H9 (cell line): Measurements from ENCODE around the gene LYVE1. TPM values are rescaled to one million over a fixed set of nuclear protein-coding genes. Genes with fewer than 3 reads are reported as not detected.

ENCODE experiments used
- DNase-seq: peaks from one replicate; pipeline ENCODE4 v3.0.0-alpha.2; 2017
- H2AFZ ChIP-seq: one replicate; pipeline ENCODE4 v1.6.1; 2013; ENCODE audit warnings: mild to moderate bottlenecking, low read length, control low read depth, moderate library complexity
- H2AK5ac ChIP-seq: 2 replicates; pipeline ENCODE4 v1.6.1; 2013; ENCODE audit warnings: low read length, control low read depth, mixed read lengths; ENCODE audit not compliant: insufficient read length
- H2BK120ac ChIP-seq: one replicate; pipeline ENCODE4 v1.6.1; 2013; ENCODE audit warnings: low read depth, mild to moderate bottlenecking, low read length, control low read depth, inconsistent platforms; ENCODE audit not compliant: poor library complexity, severe bottlenecking
- H2BK12ac ChIP-seq: 2 replicates; pipeline ENCODE4 v1.6.1; 2013; ENCODE audit warnings: low read length, control low read depth, mixed read lengths, low read depth; ENCODE audit not compliant: insufficient read length
- H2BK15ac ChIP-seq: 2 replicates; pipeline ENCODE4 v1.6.1; 2013; ENCODE audit warnings: low read depth, low read length, control low read depth
- H2BK20ac ChIP-seq: one replicate; pipeline ENCODE4 v1.6.1; 2013; ENCODE audit warnings: low read depth, mild to moderate bottlenecking, low read length, control low read depth, inconsistent platforms; ENCODE audit not compliant: poor library complexity, severe bottlenecking
- H2BK5ac ChIP-seq: 2 replicates; pipeline ENCODE4 v1.6.1; 2013; ENCODE audit warnings: low read length, control low read depth, mixed read lengths; ENCODE audit not compliant: insufficient read length
- H3K14ac ChIP-seq: 2 replicates; pipeline ENCODE4 v1.6.1; 2013; ENCODE audit warnings: low read length, control low read depth; ENCODE audit not compliant: insufficient read depth
- H3K18ac ChIP-seq: 2 replicates; pipeline ENCODE4 v1.6.1; 2013; ENCODE audit warnings: low read depth, mild to moderate bottlenecking, mixed read lengths, low read length, control low read depth; ENCODE audit not compliant: insufficient read length
- H3K23ac ChIP-seq: 2 replicates; pipeline ENCODE4 v1.6.1; 2013; ENCODE audit warnings: low read length, control low read depth, mixed read lengths, low read depth; ENCODE audit not compliant: insufficient read length
- H3K23me2 ChIP-seq: 2 replicates; pipeline ENCODE4 v1.6.1; 2013; ENCODE audit warnings: low read depth, mild to moderate bottlenecking, mixed read lengths, low read length, control low read depth; ENCODE audit not compliant: insufficient read length, poor library complexity, severe bottlenecking
- H3K27ac ChIP-seq: 2 replicates; pipeline ENCODE4 v1.5.1; 2013; ENCODE audit warnings: low read length, control low read depth, mixed read lengths, low read depth; ENCODE audit not compliant: insufficient read length
- H3K27me3 ChIP-seq: 2 replicates; pipeline ENCODE4 v1.6.1; 2013; ENCODE audit warnings: low read length, control low read depth, inconsistent platforms; ENCODE audit not compliant: insufficient read depth
- H3K4ac ChIP-seq: 2 replicates; pipeline ENCODE4 v1.6.1; 2013; ENCODE audit warnings: low read depth, mild to moderate bottlenecking, control low read depth, inconsistent platforms, low read length, moderate library complexity
- H3K4me1 ChIP-seq: 2 replicates; pipeline ENCODE4 v1.6.1; 2013; ENCODE audit warnings: low read length, control low read depth, inconsistent platforms; ENCODE audit not compliant: insufficient read depth
- H3K4me2 ChIP-seq: 2 replicates; pipeline ENCODE4 v1.6.1; 2013; ENCODE audit warnings: low read length, control low read depth, mixed read lengths; ENCODE audit not compliant: insufficient read length, insufficient read depth
- H3K56ac ChIP-seq: 2 replicates; pipeline ENCODE4 v1.6.1; 2013; ENCODE audit warnings: low read depth, mild to moderate bottlenecking, mixed read lengths, low read length, control low read depth; ENCODE audit not compliant: insufficient read length
- H3K79me1 ChIP-seq: 2 replicates; pipeline ENCODE4 v1.6.1; 2013; ENCODE audit warnings: low read depth, mild to moderate bottlenecking, moderate library complexity, low read length, control low read depth, inconsistent platforms; ENCODE audit not compliant: insufficient read depth, poor library complexity, severe bottlenecking
- H3K79me2 ChIP-seq: 2 replicates; pipeline ENCODE4 v1.6.1; 2013; ENCODE audit warnings: low read length, control low read depth, inconsistent platforms; ENCODE audit not compliant: insufficient read depth
- H3K9ac ChIP-seq: 2 replicates; pipeline ENCODE4 v1.6.1; 2013; ENCODE audit warnings: low read length, control low read depth, mixed read lengths; ENCODE audit not compliant: insufficient read length; ENCODE audit errors: extremely low read depth
- H3K9me3 ChIP-seq: one replicate; pipeline ENCODE4 v1.6.1; 2013; ENCODE audit warnings: low read depth, low read length, inconsistent platforms; ENCODE audit not compliant: control insufficient read depth
- H3T11ph ChIP-seq: one replicate; pipeline ENCODE4 v1.6.1; 2013; ENCODE audit warnings: mild to moderate bottlenecking, low read length, control low read depth, inconsistent platforms
- H4K20me1 ChIP-seq: one replicate; pipeline ENCODE4 v1.6.1; 2013; ENCODE audit not compliant: control insufficient read depth, insufficient read length, insufficient read depth
- H4K5ac ChIP-seq: 2 replicates; pipeline ENCODE4 v1.6.1; 2013; ENCODE audit warnings: low read depth, mild to moderate bottlenecking, mixed read lengths, low read length, control low read depth; ENCODE audit not compliant: insufficient read length
- H4K8ac ChIP-seq: replicated peaks from 2 replicates; pipeline ENCODE4 v1.6.1; 2013; ENCODE audit warnings: low read length, control low read depth, mixed read lengths, low read depth; ENCODE audit not compliant: insufficient read length
- H4K91ac ChIP-seq: 2 replicates; pipeline ENCODE4 v1.6.1; 2013; ENCODE audit warnings: low read depth, mild to moderate bottlenecking, moderate library complexity, mixed read lengths, low read length, control low read depth; ENCODE audit not compliant: insufficient read length
- H3K27ac Mint-ChIP-seq, 3 experiments: 2 replicates in 2 of 3; 3 replicates in 1 of 3; pipeline ENCODE4 v1.8.0; 2020 to 2021; ENCODE audit warnings: mixed read lengths in 3 of 3, mild to moderate bottlenecking in 1 of 3, moderate library complexity in 1 of 3
- H3K27me3 Mint-ChIP-seq: 2 replicates; pipeline ENCODE4 v1.8.0; 2021; ENCODE audit warnings: low read depth, mild to moderate bottlenecking, moderate library complexity, mixed read lengths
- H3K36me3 Mint-ChIP-seq, 3 experiments: 2 replicates in 2 of 3; 3 replicates in 1 of 3; pipeline ENCODE4 v1.8.0; 2020 to 2021; ENCODE audit warnings: low read depth in 3 of 3, mixed read lengths in 3 of 3; ENCODE audit not compliant: insufficient read depth in 1 of 3
- H3K4me1 Mint-ChIP-seq, 2 experiments: 2 replicates each; pipeline ENCODE4 v1.8.0; 2020; ENCODE audit warnings: mixed read lengths in 2 of 2
- H3K4me3 Mint-ChIP-seq, 2 experiments: 2 replicates in 1 of 2; 3 replicates in 1 of 2; pipeline ENCODE4 v1.8.0; 2020 to 2021; ENCODE audit warnings: mild to moderate bottlenecking in 2 of 2, mixed read lengths in 2 of 2, moderate library complexity in 1 of 2
- H3K9me3 Mint-ChIP-seq, 2 experiments: 2 replicates in 1 of 2; 3 replicates in 1 of 2; pipeline ENCODE4 v1.8.0; 2020; ENCODE audit warnings: mild to moderate bottlenecking in 2 of 2, mixed read lengths in 2 of 2, moderate library complexity in 1 of 2
- WGBS: extraction: QIAGEN DNeasy Blood & Tissue Kit; methylation state at CpG from one replicate; pipeline ENCODE4 v1.1.7; 2013; ENCODE audit warnings: missing lambda C conversion rate, low lambda C conversion rate, mixed read lengths; ENCODE audit not compliant: insufficient read length; ENCODE audit errors: extremely low coverage; 5-methylcytosine and 5-hydroxymethylcytosine counted together
- total RNA-seq: library from RNA; stranded (reverse); gene quantifications from 2 replicates; pipeline ENCODE4 v1.2.1, GENCODE V29; 2021
- TF ChIP-seq, protein P1 (sequence below): fragments of 200-600 bp; sonication (generic); conservative IDR thresholded peaks from 3 replicates; pipeline ENCODE4 v1.8.0; 2021; ENCODE audit warnings: antibody characterized with exemption, mild to moderate bottlenecking

The LYVE1 gene
- total RNA-seq, 1 experiment from 2014 or later = not detected

DNA sequence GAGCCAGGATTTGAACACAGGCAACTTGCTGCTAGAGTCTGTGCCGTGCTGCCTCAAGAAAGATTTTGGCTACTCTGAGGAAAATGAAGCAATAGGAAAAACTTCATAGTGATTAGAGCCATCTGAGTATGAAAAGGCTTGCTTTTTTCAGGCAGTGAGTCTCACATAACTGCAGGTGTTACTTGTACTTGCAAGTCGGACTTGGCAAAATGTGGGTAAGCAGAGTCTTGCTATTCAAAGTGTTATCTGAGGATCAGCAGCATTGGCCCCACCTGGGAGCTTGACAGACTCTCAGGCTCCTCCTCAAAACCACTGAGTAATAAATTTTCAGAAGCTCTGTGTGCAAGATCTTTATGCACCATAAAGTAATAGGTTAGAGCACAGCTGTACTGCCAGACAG lies 45.5 kb downstream of the LYVE1 start:
- H3K36me3 Mint-ChIP-seq = peaks cover 1 to 19% (median 14%) of the 10 kb centered on the region in 3 experiments; a peak in 4 of 7 replicates
- no peaks in the 10 kb centered on the region for H3K9me3 Mint-ChIP-seq
- Histone ChIP-seq H2AK5ac (no peak overlapping the region), H3K9ac (no peak overlapping the region), H3K79me2 (no peaks in the 10 kb centered on the region), H2BK12ac (no peak overlapping the region), H3K4me1 (no peaks in the 10 kb centered on the region), H3K23me2 (no peaks in the 10 kb centered on the region), H2BK5ac (no peak overlapping the region), H3K27me3 (no peaks in the 10 kb centered on the region), H3K56ac (no peak overlapping the region), H3K4me2 (no peak overlapping the region), H3K14ac (no peak overlapping the region), H4K91ac (no peak overlapping the region), H3K27ac (no peak overlapping the region), H2BK20ac (no peak overlapping the region), H4K5ac (no peak overlapping the region), H2AFZ (no peak overlapping the region), H2BK120ac (no peak overlapping the region), H3K23ac (no peak overlapping the region), H4K20me1 (no peaks in the 10 kb centered on the region), H3T11ph (no peak overlapping the region), H3K9me3 (no peaks in the 10 kb centered on the region), H3K18ac (no peak overlapping the region), H3K4ac (no peak overlapping the region), H4K8ac (no peak overlapping the region), H3K79me1 (no peaks in the 10 kb centered on the region), H2BK15ac (no peak overlapping the region)
- H3K4me3 Mint-ChIP-seq = no peak overlapping the region
- no peak for DNase-seq
- no peaks in the 10 kb centered on the region for H3K4me1 Mint-ChIP-seq
- no CpG with 5 or more reads among the region's 2 CpGs for WGBS
- TF ChIP-seq, protein P1, sequence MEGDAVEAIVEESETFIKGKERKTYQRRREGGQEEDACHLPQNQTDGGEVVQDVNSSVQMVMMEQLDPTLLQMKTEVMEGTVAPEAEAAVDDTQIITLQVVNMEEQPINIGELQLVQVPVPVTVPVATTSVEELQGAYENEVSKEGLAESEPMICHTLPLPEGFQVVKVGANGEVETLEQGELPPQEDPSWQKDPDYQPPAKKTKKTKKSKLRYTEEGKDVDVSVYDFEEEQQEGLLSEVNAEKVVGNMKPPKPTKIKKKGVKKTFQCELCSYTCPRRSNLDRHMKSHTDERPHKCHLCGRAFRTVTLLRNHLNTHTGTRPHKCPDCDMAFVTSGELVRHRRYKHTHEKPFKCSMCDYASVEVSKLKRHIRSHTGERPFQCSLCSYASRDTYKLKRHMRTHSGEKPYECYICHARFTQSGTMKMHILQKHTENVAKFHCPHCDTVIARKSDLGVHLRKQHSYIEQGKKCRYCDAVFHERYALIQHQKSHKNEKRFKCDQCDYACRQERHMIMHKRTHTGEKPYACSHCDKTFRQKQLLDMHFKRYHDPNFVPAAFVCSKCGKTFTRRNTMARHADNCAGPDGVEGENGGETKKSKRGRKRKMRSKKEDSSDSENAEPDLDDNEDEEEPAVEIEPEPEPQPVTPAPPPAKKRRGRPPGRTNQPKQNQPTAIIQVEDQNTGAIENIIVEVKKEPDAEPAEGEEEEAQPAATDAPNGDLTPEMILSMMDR = no peak
- no peaks in the 10 kb centered on the region for H3K27me3 Mint-ChIP-seq
- H3K27ac Mint-ChIP-seq = no peak overlapping the region
